Natural killer cell (primary cell): ENCODE measurements around the gene CIB1. TPM values are rescaled to one million over a fixed set of nuclear protein-coding genes. Genes with fewer than 3 reads are reported as not detected.

ENCODE experiments used
- ATAC-seq, 3 donors: fragments of 150-1000 bp in 2 of 3; fragments of 200-7000 bp in 1 of 3; cut with Tn5 transposase; 1 replicate in 1 of 3; 2 replicates in 2 of 3; pipeline ENCODE4 v1.10.0; 2021; ENCODE audit warnings: mild to moderate bottlenecking in 2 of 3, moderate library complexity in 2 of 3
- DNase-seq, 2 donors: peaks; one replicate each; pipeline versions ENCODE4 v3.0.0 to v3.0.0-alpha.2; 2013 to 2021; ENCODE audit warnings: mixed read lengths in 1 of 2
- H3K27ac ChIP-seq: one replicate; pipeline ENCODE4 v1.5.1; 2013; ENCODE audit warnings: mild to moderate bottlenecking, low read length
- H3K27me3 ChIP-seq: one replicate; pipeline ENCODE4 v1.6.1; 2013; ENCODE audit warnings: low read length; ENCODE audit not compliant: control insufficient read depth, insufficient read depth
- H3K36me3 ChIP-seq: one replicate; pipeline ENCODE4 v1.6.1; 2013; ENCODE audit warnings: low read length; ENCODE audit not compliant: control insufficient read depth, insufficient read depth
- H3K4me1 ChIP-seq: one replicate; pipeline ENCODE4 v1.6.1; 2013; ENCODE audit warnings: low read length; ENCODE audit not compliant: control insufficient read depth, insufficient read depth
- H3K4me3 ChIP-seq: one replicate; pipeline ENCODE4 v1.5.1; 2013; ENCODE audit warnings: low read length
- H3K9me3 ChIP-seq: one replicate; pipeline ENCODE4 v1.6.1; 2013; ENCODE audit warnings: low read length; ENCODE audit not compliant: control insufficient read depth, insufficient read depth
- H3K27ac Mint-ChIP-seq, 2 donors: one replicate each; pipeline ENCODE4 v1.8.0; 2022; ENCODE audit warnings: mild to moderate bottlenecking in 2 of 2, mixed read lengths in 2 of 2, moderate library complexity in 1 of 2
- H3K27me3 Mint-ChIP-seq, 2 donors: one replicate each; pipeline ENCODE4 v1.8.0; 2022; ENCODE audit warnings: low read depth in 2 of 2, mixed read lengths in 2 of 2
- H3K36me3 Mint-ChIP-seq: one replicate; pipeline ENCODE4 v1.8.0; 2022; ENCODE audit warnings: mixed read lengths
- H3K4me1 Mint-ChIP-seq, 2 donors: one replicate each; pipeline ENCODE4 v1.8.0; 2022; ENCODE audit warnings: mixed read lengths in 2 of 2
- H3K4me3 Mint-ChIP-seq: one replicate; pipeline ENCODE4 v1.8.0; 2022; ENCODE audit warnings: mild to moderate bottlenecking, moderate library complexity, mixed read lengths
- H3K9me3 Mint-ChIP-seq, 2 donors: one replicate each; pipeline ENCODE4 v1.8.0; 2022; ENCODE audit warnings: mixed read lengths in 2 of 2
- WGBS: methylation state at CpG from one replicate; pipeline ENCODE4 v1.1.7; 2013; ENCODE audit warnings: missing lambda C conversion rate; ENCODE audit not compliant: insufficient coverage; 5-methylcytosine and 5-hydroxymethylcytosine counted together
- intact Hi-C: fragments of 100-400 bp; cut with micrococcal nuclease; formaldehyde crosslinking; loops from one replicate; pipeline ENCODE4 v1.14.2; 2022
- total RNA-seq, 4 donors: library from RNA; stranded (reverse); fragments of 120-200 nt in 1 of 4; gene quantifications; one replicate each; pipeline versions ENCODE4 v1.2.3 to v1.2.4, GENCODE V29; 2013 to 2022
- TF ChIP-seq, protein P1 (sequence below): fragments of 200-600 bp; IDR thresholded peaks from one replicate; pipeline ENCODE4 v1.8.0; 2022; ENCODE audit warnings: antibody characterized with exemption

CIB1 gene
- total RNA-seq, 3 donors from 2014 or later (not counting 1 experiment from before 2014, with no cell fraction given): 136 to 209 (median 154) TPM

DNA sequence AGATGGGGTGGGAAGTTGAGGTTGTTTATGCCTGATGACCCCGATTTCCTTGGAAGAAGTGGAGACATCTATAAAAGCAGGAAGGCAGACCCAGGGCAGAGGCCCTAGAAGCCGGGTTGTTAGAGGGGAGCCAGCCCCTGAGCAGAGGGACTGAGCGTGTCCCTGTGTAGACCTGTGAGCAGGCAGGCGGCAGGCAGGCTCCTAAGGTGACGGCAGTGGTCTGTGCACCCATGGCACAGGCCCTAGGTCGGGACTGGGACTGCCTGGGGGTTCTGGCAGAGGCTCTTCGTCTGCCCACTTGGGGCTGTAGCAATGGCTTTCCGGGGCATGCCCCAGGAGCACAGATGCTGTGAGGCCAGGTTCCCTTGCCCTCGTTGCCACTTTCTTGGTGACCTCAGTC, 22.7 kb downstream of the CIB1 start:
- no peak overlapping the region for H3K4me3 Mint-ChIP-seq
- Histone ChIP-seq H3K4me1 (peaks cover 33% of the 10 kb centered on the region), H3K27ac (no peak overlapping the region), H3K36me3 (peaks cover 5% of the 10 kb centered on the region), H3K4me3 (no peak overlapping the region), H3K9me3 (no peaks in the 10 kb centered on the region), H3K27me3 (no peaks in the 10 kb centered on the region)
- TF ChIP-seq, protein P1, sequence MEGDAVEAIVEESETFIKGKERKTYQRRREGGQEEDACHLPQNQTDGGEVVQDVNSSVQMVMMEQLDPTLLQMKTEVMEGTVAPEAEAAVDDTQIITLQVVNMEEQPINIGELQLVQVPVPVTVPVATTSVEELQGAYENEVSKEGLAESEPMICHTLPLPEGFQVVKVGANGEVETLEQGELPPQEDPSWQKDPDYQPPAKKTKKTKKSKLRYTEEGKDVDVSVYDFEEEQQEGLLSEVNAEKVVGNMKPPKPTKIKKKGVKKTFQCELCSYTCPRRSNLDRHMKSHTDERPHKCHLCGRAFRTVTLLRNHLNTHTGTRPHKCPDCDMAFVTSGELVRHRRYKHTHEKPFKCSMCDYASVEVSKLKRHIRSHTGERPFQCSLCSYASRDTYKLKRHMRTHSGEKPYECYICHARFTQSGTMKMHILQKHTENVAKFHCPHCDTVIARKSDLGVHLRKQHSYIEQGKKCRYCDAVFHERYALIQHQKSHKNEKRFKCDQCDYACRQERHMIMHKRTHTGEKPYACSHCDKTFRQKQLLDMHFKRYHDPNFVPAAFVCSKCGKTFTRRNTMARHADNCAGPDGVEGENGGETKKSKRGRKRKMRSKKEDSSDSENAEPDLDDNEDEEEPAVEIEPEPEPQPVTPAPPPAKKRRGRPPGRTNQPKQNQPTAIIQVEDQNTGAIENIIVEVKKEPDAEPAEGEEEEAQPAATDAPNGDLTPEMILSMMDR: no peak
- no peaks in the 10 kb centered on the region for H3K36me3 Mint-ChIP-seq
- 92% methylated on average over 9 of the region's 9 CpGs for WGBS
- DNase-seq (no peak), ATAC-seq (no peak)
- H3K4me1 Mint-ChIP-seq: peaks cover 6 to 12% of the 10 kb centered on the region in 2 donors
- intact Hi-C loops: no loop called here
- H3K9me3 Mint-ChIP-seq: no peaks in the 10 kb centered on the region
- no peak overlapping the region for H3K27ac Mint-ChIP-seq
- no peaks in the 10 kb centered on the region for H3K27me3 Mint-ChIP-seq

DNA sequence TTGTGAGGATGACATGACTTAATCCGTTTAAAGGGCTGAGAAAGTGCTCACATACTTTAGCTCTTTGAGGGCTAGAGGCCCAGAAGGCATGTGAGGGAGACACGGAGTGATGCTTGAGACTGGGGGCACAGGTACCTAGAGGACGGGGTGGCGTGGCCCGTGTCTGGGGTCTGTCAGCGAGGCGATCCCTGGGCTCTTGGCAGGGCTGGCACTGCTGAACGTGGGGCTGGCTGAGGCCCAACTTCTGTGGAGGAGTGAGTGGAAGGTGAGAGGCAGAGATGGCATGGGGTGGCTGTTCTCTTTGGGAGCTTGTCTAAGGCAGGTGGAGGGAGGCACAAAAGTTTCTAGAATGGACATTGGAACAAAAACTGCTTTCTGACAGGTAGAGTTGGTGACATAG, 23.1 kb downstream of the CIB1 start:
- Histone ChIP-seq H3K36me3 (peaks cover 5% of the 10 kb centered on the region), H3K4me1 (peaks cover 37% of the 10 kb centered on the region), H3K4me3 (no peak overlapping the region), H3K27me3 (no peaks in the 10 kb centered on the region), H3K27ac (no peak overlapping the region), H3K9me3 (no peaks in the 10 kb centered on the region)
- H3K4me3 Mint-ChIP-seq: no peak overlapping the region
- no peaks in the 10 kb centered on the region for H3K36me3 Mint-ChIP-seq
- TF ChIP-seq, protein P1: no peak
- no peaks in the 10 kb centered on the region for H3K9me3 Mint-ChIP-seq
- H3K4me1 Mint-ChIP-seq: peaks cover 6 to 12% of the 10 kb centered on the region in 2 donors
- H3K27me3 Mint-ChIP-seq: no peaks in the 10 kb centered on the region
- 96% methylated on average over 8 of the region's 8 CpGs for WGBS
- no peak for ATAC-seq
- DNase-seq: no peak
- intact Hi-C loops: no loop called here
- no peak overlapping the region for H3K27ac Mint-ChIP-seq

DNA sequence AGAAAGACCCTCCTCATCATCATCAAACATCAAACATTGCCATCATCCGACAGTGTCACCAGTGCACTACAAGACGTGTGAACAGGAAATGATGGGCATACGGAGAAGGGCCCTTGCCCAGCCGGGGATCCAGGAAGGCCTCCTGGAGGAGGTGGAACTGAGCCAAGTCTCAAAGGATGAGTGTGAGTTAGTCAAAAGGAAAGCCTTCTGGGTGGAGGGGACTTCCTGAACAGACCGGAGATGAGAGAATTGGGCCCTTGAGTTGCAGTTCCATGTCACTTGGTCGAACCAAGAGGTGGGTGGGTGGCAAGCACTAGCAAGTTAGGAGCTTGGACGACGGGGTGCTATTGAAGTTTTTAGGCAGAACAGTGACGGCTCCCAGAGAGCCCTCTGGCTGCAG, 24.1 kb downstream of the CIB1 start:
- Mint-ChIP-seq H3K9me3 (no peaks in the 10 kb centered on the region), H3K27me3 (no peaks in the 10 kb centered on the region), H3K4me3 (no peak overlapping the region), H3K4me1 (peaks cover 1 to 8% of the 10 kb centered on the region in 2 donors), H3K36me3 (no peaks in the 10 kb centered on the region), H3K27ac (no peak overlapping the region)
- WGBS: 66% methylated on average over 9 of the region's 9 CpGs
- intact Hi-C loops: no loop called here
- DNase-seq (no peak), ATAC-seq (no peak)
- Histone ChIP-seq H3K36me3 (peaks cover 5% of the 10 kb centered on the region), H3K27ac (no peak overlapping the region), H3K4me1 (peaks cover 41% of the 10 kb centered on the region), H3K4me3 (no peak overlapping the region), H3K27me3 (no peaks in the 10 kb centered on the region), H3K9me3 (no peaks in the 10 kb centered on the region)
- TF ChIP-seq, protein P1: no peak

DNA sequence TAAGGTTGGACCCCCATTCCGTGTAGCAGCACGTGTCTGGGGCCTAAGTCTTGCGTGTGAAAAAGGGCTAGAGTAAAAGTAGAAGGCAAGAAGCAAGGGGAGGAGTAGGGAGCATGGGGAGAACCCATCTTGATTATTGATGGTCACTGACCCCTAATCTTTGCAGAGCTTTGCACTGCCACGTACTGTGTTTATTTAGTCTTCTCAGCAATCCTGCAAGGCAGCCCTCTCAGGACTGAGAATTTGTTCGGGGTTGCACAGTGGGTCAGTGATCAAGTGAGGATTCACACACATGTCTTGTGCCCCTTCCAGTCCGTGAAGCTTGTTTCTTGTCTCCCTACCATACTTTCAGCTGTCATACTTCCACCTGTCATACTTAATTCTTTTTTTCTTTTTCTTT, 25.4 kb downstream of the CIB1 start:
- H3K27me3 Mint-ChIP-seq: no peaks in the 10 kb centered on the region
- TF ChIP-seq, protein P1: no peak
- no peak overlapping the region for H3K4me3 Mint-ChIP-seq
- DNase-seq: no peak
- peaks cover 5% of the 10 kb centered on the region for H3K36me3 ChIP-seq
- WGBS: 98% methylated on average over 6 of the region's 6 CpGs
- no peaks in the 10 kb centered on the region for H3K9me3 Mint-ChIP-seq
- intact Hi-C loops: no loop called here
- peaks cover 42% of the 10 kb centered on the region for H3K4me1 ChIP-seq
- no peak overlapping the region for H3K4me3 ChIP-seq
- no peak overlapping the region for H3K27ac ChIP-seq
- H3K4me1 Mint-ChIP-seq: peaks cover 0 to 7% of the 10 kb centered on the region in 2 donors
- H3K36me3 Mint-ChIP-seq: no peaks in the 10 kb centered on the region
- H3K27ac Mint-ChIP-seq: no peak overlapping the region
- no peaks in the 10 kb centered on the region for H3K27me3 ChIP-seq
- ATAC-seq: no peak
- no peaks in the 10 kb centered on the region for H3K9me3 ChIP-seq
